HepG2 (cell line): ENCODE data around the gene ACBD3. TPM values are rescaled to one million over a fixed set of nuclear protein-coding genes. Genes with fewer than 3 reads are reported as not detected.
A peak's percentile ranks its signal among the peaks of the same experiment; 100 is the strongest.

ENCODE experiments used
- ATAC-seq: fragments of 200-7000 bp; cut with Tn5 transposase; 3 replicates; pipeline ENCODE4 v1.9.1; 2020; ENCODE audit warnings: mild to moderate bottlenecking, moderate library complexity
- BruUV-seq: library from RNA; stranded (reverse); fragments of 400-500 nt; replicated peaks from 2 replicates; lab custom pipeline; 2021; lab: Mats Ljungman, UMichigan
- CTCF ChIA-PET: fragments of 300-600 bp; formaldehyde crosslinking; extraction: SDS; loops from one replicate; lab custom pipeline; 2021; ENCODE audit warnings: low total read pairs, inconsistent platforms, low intra/inter-chr PET ratio; lab: Yijun Ruan, JAX
- POLR2A ChIA-PET: fragments of 350-600 bp; sonication (Branson Sonifier 250); formaldehyde crosslinking; loops from one replicate; lab custom pipeline; 2020; ENCODE audit warnings: antibody characterized with exemption, inconsistent platforms; lab: Yijun Ruan, JAX
- DNase-seq: peaks from one replicate; pipeline ENCODE4 v3.0.0-alpha.2; 2015; ENCODE audit warnings: low spot score
- FAIRE-seq: peaks from 3 replicates; lab custom pipeline; 2011; peaks lifted over from hg19 to GRCh38; lab: Jason Lieb, UNC
- H2AFZ ChIP-seq: one replicate; pipeline ENCODE4 v1.6.1; 2011; ENCODE audit warnings: low read length, inconsistent platforms
- H3K27ac ChIP-seq: fragments of 300-600 bp; 3 replicates; pipeline ENCODE4 v1.8.0; 2011; ENCODE audit warnings: mixed run types, mild to moderate bottlenecking, mixed read lengths, low read length, inconsistent platforms; ENCODE audit not compliant: insufficient read depth; ENCODE audit errors: extremely low read length
- H3K27me3 ChIP-seq, 2 experiments: fragments of 200-600 bp in 1 of 2; 2 replicates in 1 of 2; 3 replicates in 1 of 2; pipeline versions ENCODE4 v1.6.0 to v1.8.0; 2011; ENCODE audit warnings: low read length in 2 of 2, mild to moderate bottlenecking in 2 of 2, moderate library complexity in 2 of 2, inconsistent platforms in 1 of 2; ENCODE audit not compliant: insufficient read depth in 2 of 2, control insufficient read depth in 1 of 2
- H3K36me3 ChIP-seq, 2 experiments: fragments of 200-600 bp in 1 of 2; replicated peaks in 1 of 2; 2 replicates in 1 of 2; 3 replicates in 1 of 2; pipeline versions ENCODE4 v1.5.1 to v1.8.0; 2011; ENCODE audit warnings: low read length in 2 of 2, inconsistent platforms in 1 of 2; ENCODE audit not compliant: insufficient read depth in 2 of 2, control insufficient read depth in 1 of 2
- H3K4me1 ChIP-seq: 2 replicates; pipeline ENCODE4 v1.5.1; 2012; ENCODE audit warnings: low read length, inconsistent platforms; ENCODE audit not compliant: insufficient read depth
- H3K4me2 ChIP-seq: 2 replicates; pipeline ENCODE4 v1.6.0; 2011; ENCODE audit warnings: low read depth, low read length, inconsistent platforms
- H3K4me3 ChIP-seq, 3 experiments: fragments of 200-600 bp in 1 of 3; sonication (generic), shearing (Covaris generic) in 1 of 3; replicated peaks in 1 of 3; 2 replicates each; pipeline ENCODE4 v1.5.1; 2011 to 2016; ENCODE audit warnings: low read length in 3 of 3, inconsistent platforms in 2 of 3, low read depth in 2 of 3, mild to moderate bottlenecking in 2 of 3, control low read depth in 1 of 3, mixed read lengths in 1 of 3; ENCODE audit not compliant: insufficient read depth in 1 of 3
- H3K79me2 ChIP-seq: one replicate; pipeline ENCODE4 v1.6.1; 2011; ENCODE audit warnings: low read length, inconsistent platforms; ENCODE audit not compliant: insufficient read depth
- H3K9ac ChIP-seq: 2 replicates; pipeline ENCODE4 v1.6.0; 2011; ENCODE audit warnings: mild to moderate bottlenecking, low read depth, low read length, inconsistent platforms; ENCODE audit not compliant: insufficient read depth
- H3K9me3 ChIP-seq: 2 replicates; pipeline ENCODE4 v1.5.1; 2012; ENCODE audit warnings: mild to moderate bottlenecking, low read length
- H4K20me1 ChIP-seq: 2 replicates; pipeline ENCODE4 v1.6.0; 2011; ENCODE audit warnings: inconsistent platforms, mild to moderate bottlenecking, low read length, moderate library complexity; ENCODE audit not compliant: insufficient read depth
- ATF7 ChIP-seq, 2 experiments: fragments of 450-650 bp in 1 of 2; sonication (generic) in 1 of 2; formaldehyde crosslinking in 1 of 2; IDR thresholded peaks; 2 replicates each; pipeline versions ENCODE4 v1.4.0 to v1.6.1; 2016 to 2020; ENCODE audit warnings: antibody characterized with exemption in 1 of 2, mild to moderate bottlenecking in 1 of 2, missing genetic modification reagents in 1 of 2
- DPF2 ChIP-seq: sonication (generic); formaldehyde crosslinking; IDR thresholded peaks from 2 replicates; pipeline ENCODE4 v1.4.0; 2020; ENCODE audit warnings: mild to moderate bottlenecking, low read depth, missing genetic modification reagents, borderline replicate concordance
- GATA4 ChIP-seq: sonication (generic); IDR thresholded peaks from 2 replicates; pipeline ENCODE4 v1.6.1; 2016; ENCODE audit warnings: antibody characterized with exemption, low read depth, borderline replicate concordance
- PHF20 ChIP-seq: sonication (generic); formaldehyde crosslinking; IDR thresholded peaks from 2 replicates; pipeline ENCODE4 v1.5.0; 2020; ENCODE audit warnings: mild to moderate bottlenecking, missing genetic modification reagents
- YY1 ChIP-seq: IDR thresholded peaks from 2 replicates; pipeline ENCODE4 v1.6.1; 2011; ENCODE audit warnings: low read length, low read depth, moderate library complexity, mild to moderate bottlenecking; ENCODE audit not compliant: insufficient read depth, insufficient replicate concordance
- ZFP37 ChIP-seq: sonication (generic); formaldehyde crosslinking; IDR thresholded peaks from 2 replicates; pipeline ENCODE4 v1.4.0; 2020; ENCODE audit warnings: missing genetic modification reagents, borderline replicate concordance
- ZNF766 ChIP-seq: sonication (generic); formaldehyde crosslinking; IDR thresholded peaks from 2 replicates; pipeline ENCODE4 v1.5.0; 2020; ENCODE audit warnings: missing genetic modification reagents, borderline replicate concordance
- WGBS: methylation state at CpG from one replicate; pipeline ENCODE4 v1.1.6; 2017; ENCODE audit warnings: low lambda C conversion rate; 5-methylcytosine and 5-hydroxymethylcytosine counted together
- in situ Hi-C: cut with HindIII; loops from 2 replicates; pipeline ENCODE4 v1.10.0; 2017; ENCODE audit warnings: low pct_unique_long_range_greater_than_20kb; ENCODE audit not compliant: extremely low pct_ligation_motif_present
- intact Hi-C: fragments of 100-400 bp; cut with micrococcal nuclease; formaldehyde crosslinking; loops from one replicate; pipeline ENCODE4 v1.10.0; 2022; ENCODE audit not compliant: unreplicated experiment
- polyA plus RNA-seq, 8 experiments: library from polyadenylated mRNA; depleted of rRNA in 3 of 8; stranded (reverse) in 7 of 8; unstranded in 1 of 8; fragments of >200 nt; fragmentation: Illumina TruSeq in 4 of 8; extraction: Trizol in 4 of 8; gene quantifications; 2 replicates each; pipeline versions ENCODE4 v1.2.1 to v1.2.3, GENCODE V29; 2011 to 2016; ENCODE audit warnings: low read depth in 4 of 8, missing spikeins in 1 of 8, mixed read lengths in 1 of 8; ENCODE audit not compliant: insufficient read depth in 1 of 8
- total RNA-seq, 5 experiments: library from RNA; depleted of rRNA; stranded (reverse); fragments of >200 nt; fragmentation: Illumina TruSeq; extraction: Trizol; gene quantifications; 2 replicates each; pipeline ENCODE4 v1.2.3, GENCODE V29; 2016; ENCODE audit warnings: low read depth in 1 of 5
- TF ChIP-seq, protein P1 (sequence below): sonication (generic); formaldehyde crosslinking; IDR thresholded peaks from 2 replicates; pipeline ENCODE4 v1.4.0; 2020; ENCODE audit warnings: missing genetic modification reagents

ACBD3 gene
- total and polyA plus RNA-seq, 2 of the 13 experiments (the other 11 are each of a cell fraction or from before 2014, with no cell fraction given), result 24.3 to 39.3 TPM

DNA sequence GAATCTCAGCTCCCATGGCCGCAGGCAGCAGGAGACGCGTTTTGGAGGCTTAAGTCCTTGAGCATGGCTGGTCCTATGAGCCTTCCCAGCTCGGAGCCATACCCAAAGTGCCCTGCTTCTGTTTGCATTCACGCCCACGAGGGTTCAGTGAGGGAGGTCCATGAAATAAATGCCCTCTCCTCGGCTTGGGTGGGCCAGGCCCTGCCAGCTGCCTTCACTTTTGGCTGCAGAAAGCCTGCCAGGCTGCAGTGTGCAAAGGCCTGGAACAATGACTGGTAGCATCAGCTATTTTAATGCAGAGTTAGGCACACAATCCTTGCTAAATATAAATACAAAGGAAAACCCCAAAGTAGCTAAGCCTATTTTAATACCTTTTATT is 74.7 kb downstream of the ACBD3 start:
- H3K27ac ChIP-seq, result no peak overlapping the region
- no peak overlapping the region for H2AFZ ChIP-seq
- DNase-seq, result no peak
- no peak overlapping the region for H3K4me3 ChIP-seq
- in situ Hi-C loops, result no loop called here
- H3K4me1 ChIP-seq, result peaks cover 47% of the 10 kb centered on the region
- no peak for ATAC-seq
- 40% methylated on average over 2 of the region's 7 CpGs for WGBS
- intact Hi-C loops, result no loop called here
- H3K9ac ChIP-seq, result no peak overlapping the region
- no peaks in the 10 kb centered on the region for H3K79me2 ChIP-seq
- BruUV-seq, result no TSS peak
- H3K9me3 ChIP-seq, result no peaks in the 10 kb centered on the region
- CTCF ChIA-PET, result no interaction called here
- POLR2A ChIA-PET, result interaction anchor here (1.0 to 5.9 kb wide), 3 partner anchors 28 to 49 kb away, joined by 3 to 22 read pairs (median 4); partner anchors contain the start of gene H3-3A
- no peaks in the 10 kb centered on the region for H4K20me1 ChIP-seq
- H3K36me3 ChIP-seq, result no peaks in the 10 kb centered on the region; a peak in 1 of 5 replicates
- H3K27me3 ChIP-seq, result peaks cover 2 to 16% of the 10 kb centered on the region in 2 experiments; a peak in 4 of 5 replicates
- H3K4me2 ChIP-seq, result peak overlapping the region; percentile 81; the same call in 1 of the 2 replicates
- TF ChIP-seq PHF20, result no peak
- TF ChIP-seq GATA4, result no peak
- TF ChIP-seq ZFP37 (CRISPR knock-in tag), result no peak
- no peak for TF ChIP-seq DPF2 (CRISPR knock-in tag)
- TF ChIP-seq ATF7 (IDR thresholded peaks at IDR 0.05), result no peak
- no peak for TF ChIP-seq ATF7 (CRISPR knock-in tag; IDR thresholded peaks at IDR 0.05)
- TF ChIP-seq YY1, result no peak
- no peak for FAIRE-seq

DNA sequence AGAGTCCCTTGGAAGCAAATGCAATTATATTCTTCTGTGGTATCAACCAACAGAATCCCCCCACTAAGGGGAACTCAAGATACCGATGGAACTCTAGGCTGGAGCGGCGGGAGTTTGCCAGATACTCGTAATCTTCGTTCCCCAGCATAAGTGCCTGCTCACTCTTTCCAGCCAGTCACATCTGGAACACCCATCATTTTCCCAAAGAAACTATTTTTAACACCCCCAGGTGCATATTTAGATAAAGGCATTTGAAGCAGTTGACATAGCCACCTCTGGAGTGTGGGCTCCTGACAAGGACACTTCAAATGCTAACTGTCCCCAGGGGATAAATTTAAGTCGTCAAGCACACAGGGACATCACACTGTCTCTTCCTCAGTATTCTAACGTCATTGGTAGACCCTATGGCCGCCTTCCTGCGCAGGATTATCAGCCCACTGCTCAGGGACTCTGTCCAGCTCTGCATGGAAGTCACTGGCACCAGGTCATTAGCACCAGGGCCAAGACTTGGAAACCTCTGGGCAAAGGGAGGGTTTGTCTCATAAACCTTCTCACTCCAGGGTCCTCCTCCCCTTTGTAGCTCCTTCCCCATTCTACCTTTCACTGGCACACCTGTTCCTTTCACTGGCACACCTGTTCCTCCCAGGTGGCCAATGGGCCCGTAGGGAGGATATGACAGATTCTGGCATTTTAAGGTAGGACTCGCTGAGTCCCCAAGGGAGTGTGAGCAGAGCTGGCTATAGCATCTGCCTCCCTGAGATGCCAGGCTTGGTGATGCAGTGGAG is 75.3 kb downstream of the ACBD3 start:
- Histone ChIP-seq H2AFZ (no peak overlapping the region), H3K9ac (no peak overlapping the region), H3K79me2 (no peaks in the 10 kb centered on the region), H4K20me1 (no peaks in the 10 kb centered on the region), H3K27me3 (peaks cover 2 to 16% of the 10 kb centered on the region in 2 experiments; a peak in 4 of 5 replicates), H3K4me1 (peaks cover 41% of the 10 kb centered on the region), H3K36me3 (no peaks in the 10 kb centered on the region; a peak in 1 of 5 replicates), H3K27ac (no peak overlapping the region), H3K9me3 (no peaks in the 10 kb centered on the region), H3K4me3 (peak overlapping the region; percentile 64 to 77 (median 72)), H3K4me2 (peak overlapping the region; percentile 81)
- in situ Hi-C loops, result no loop called here
- DNase-seq (no peak), FAIRE-seq (no peak), ATAC-seq (no peak)
- TF ChIP-seq, protein P1, sequence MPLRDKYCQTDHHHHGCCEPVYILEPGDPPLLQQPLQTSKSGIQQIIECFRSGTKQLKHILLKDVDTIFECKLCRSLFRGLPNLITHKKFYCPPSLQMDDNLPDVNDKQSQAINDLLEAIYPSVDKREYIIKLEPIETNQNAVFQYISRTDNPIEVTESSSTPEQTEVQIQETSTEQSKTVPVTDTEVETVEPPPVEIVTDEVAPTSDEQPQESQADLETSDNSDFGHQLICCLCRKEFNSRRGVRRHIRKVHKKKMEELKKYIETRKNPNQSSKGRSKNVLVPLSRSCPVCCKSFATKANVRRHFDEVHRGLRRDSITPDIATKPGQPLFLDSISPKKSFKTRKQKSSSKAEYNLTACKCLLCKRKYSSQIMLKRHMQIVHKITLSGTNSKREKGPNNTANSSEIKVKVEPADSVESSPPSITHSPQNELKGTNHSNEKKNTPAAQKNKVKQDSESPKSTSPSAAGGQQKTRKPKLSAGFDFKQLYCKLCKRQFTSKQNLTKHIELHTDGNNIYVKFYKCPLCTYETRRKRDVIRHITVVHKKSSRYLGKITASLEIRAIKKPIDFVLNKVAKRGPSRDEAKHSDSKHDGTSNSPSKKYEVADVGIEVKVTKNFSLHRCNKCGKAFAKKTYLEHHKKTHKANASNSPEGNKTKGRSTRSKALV, result no peak
- TF ChIP-seq ZNF766, result no peak
- 28% methylated on average over 8 of the region's 11 CpGs for WGBS
- intact Hi-C loops, result no loop called here
- BruUV-seq, result no TSS peak
- ChIA-PET POLR2A (interaction anchor here (1.0 to 5.9 kb wide), 7 partner anchors 17 to 112 kb away, joined by 3 to 22 read pairs (median 4); partner anchors contain the start of genes H3-3A and SDE2), CTCF (no interaction called here)
